Erythroblast (primary cell): ENCODE results near the gene NCAPD2.
"Not testable (repeated sequence)": the region's sequence is repeated elsewhere in the genome, so short reads cannot be mapped to it uniquely, and the experiment has no call there.

Experiments used
- DNase-seq, 2 experiments: peaks; one replicate each; lab custom pipeline; 2025; lab: John Stamatoyannopoulos, UW
- GATA1 ChIP-seq: IDR thresholded peaks from 2 replicates; pipeline ENCODE4 v1.6.1; 2011; ENCODE audit warnings: low read depth, mild to moderate bottlenecking, control low read depth, low read length, moderate library complexity
- POLR2A ChIP-seq: IDR thresholded peaks from 2 replicates; pipeline ENCODE4 v1.6.1; 2011; ENCODE audit warnings: mild to moderate bottlenecking, low read length

Gene NCAPD2

GRCh38 chr12:6458281-6459003, 35.5 kb upstream of the NCAPD2 start:
- no peak for DNase-seq
- TF ChIP-seq GATA1 (no peak), POLR2A (peak; percentile 46)

GRCh38 chr12:6459004-6459337, 34.9 kb upstream of the NCAPD2 start:
- no peak for TF ChIP-seq POLR2A
- no peak for TF ChIP-seq GATA1
- no peak for DNase-seq

GRCh38 chr12:6460751-6461371, 33.0 kb upstream of the NCAPD2 start:
- TF ChIP-seq POLR2A (no peak), GATA1 (no peak)
- no peak for DNase-seq

GRCh38 chr12:6461401-6462233, 32.3 kb upstream of the NCAPD2 start:
- DNase-seq: no peak
- TF ChIP-seq GATA1: no peak
- no peak for TF ChIP-seq POLR2A

- TF ChIP-seq GATA1 (no peak), POLR2A (no peak)
- no peak for DNase-seq
These were observed 31.5 kb upstream of the NCAPD2 start for GRCh38 chr12:6462234-6462995.

- TF ChIP-seq GATA1 (no peak), POLR2A (no peak)
- DNase-seq: no peak
These were observed 30.7 kb upstream of the NCAPD2 start for GRCh38 chr12:6463216-6463615.

GRCh38 chr12:6463858-6464257, 30.0 kb upstream of the NCAPD2 start:
- no peak for DNase-seq
- TF ChIP-seq POLR2A (no peak), GATA1 (no peak)

- no peak for TF ChIP-seq POLR2A
- no peak for TF ChIP-seq GATA1
- DNase-seq: no peak
These were observed 29.4 kb upstream of the NCAPD2 start for GRCh38 chr12:6464531-6464930.

- peak; percentile 73 to 85 for DNase-seq
- TF ChIP-seq GATA1: no peak
- no peak for TF ChIP-seq POLR2A
These were observed 28.3 kb upstream of the NCAPD2 start for GRCh38 chr12:6465467-6466183.

GRCh38 chr12:6466184-6466573, 27.7 kb upstream of the NCAPD2 start:
- no peak for DNase-seq
- TF ChIP-seq POLR2A: peak; percentile 5
- no peak for TF ChIP-seq GATA1

GRCh38 chr12:6466751-6467150, 27.2 kb upstream of the NCAPD2 start:
- DNase-seq: not testable (repeated sequence)

GRCh38 chr12:6467571-6468282, 26.2 kb upstream of the NCAPD2 start:
- not testable (repeated sequence) for DNase-seq

GRCh38 chr12:6468283-6468575, 25.7 kb upstream of the NCAPD2 start:
- DNase-seq: no peak
- TF ChIP-seq POLR2A (no peak), GATA1 (no peak)
